GM12801 (cell line): ENCODE data around the gene BBS4.
"Not testable (repeated sequence)": the region's sequence is repeated elsewhere in the genome, so short reads cannot be mapped to it uniquely, and the experiment has no call there.

Source experiments
- TF ChIP-seq, protein P1 (sequence below): IDR thresholded peaks from one replicate; pipeline ENCODE4 v1.5.1; 2011; ENCODE audit warnings: control low read depth; ENCODE audit not compliant: insufficient read length; ENCODE audit errors: extremely low read depth

BBS4 gene

DNA sequence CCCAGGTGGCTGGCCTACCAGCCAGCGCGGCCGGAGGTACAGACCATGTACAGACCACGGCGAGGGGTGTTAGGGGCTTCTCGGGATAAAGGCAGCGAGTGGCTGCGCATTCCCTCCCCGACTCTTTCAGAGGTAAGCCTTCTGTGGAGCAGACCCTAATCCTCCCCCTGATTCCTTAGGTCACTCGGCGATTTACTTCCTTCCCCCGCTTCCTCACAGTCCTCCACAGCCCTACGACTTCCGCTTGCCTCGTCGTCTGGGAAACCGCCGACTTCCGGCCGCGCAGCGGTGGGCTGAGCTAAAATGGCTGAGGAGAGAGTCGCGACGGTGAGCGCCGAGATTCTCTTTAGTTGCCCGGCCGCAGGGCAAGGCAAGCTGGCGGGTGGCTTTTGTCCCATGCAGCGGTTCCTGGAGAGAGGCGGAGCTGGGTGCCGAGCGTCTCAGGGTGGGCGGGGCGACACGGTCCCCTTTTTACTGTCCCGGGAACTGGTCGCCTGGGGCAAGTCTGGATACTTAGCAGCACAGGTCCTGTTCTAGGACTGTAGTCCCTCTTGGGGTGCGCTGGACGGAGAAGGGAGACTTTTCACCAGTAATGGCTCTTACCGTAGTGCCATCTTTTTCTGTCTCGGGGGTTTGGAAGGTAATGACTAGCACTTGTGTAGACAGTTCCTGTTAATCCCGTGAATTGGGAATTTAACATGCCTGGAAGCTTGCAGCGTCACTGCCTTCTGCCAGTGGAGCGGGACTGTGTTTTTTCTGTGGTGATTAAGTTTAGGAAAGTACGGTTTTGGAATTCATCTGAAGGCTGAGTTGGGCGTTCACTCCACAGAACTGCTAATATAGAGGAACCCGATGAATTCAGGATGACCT lies at the start of gene BBS4, which contains the start of gene HIGD2B:
BBS4 (plus strand) TSS at position 283 of the 870 bp plus-strand sequence; CDS start at position 304, 21 bp downstream.
HIGD2B (minus strand) TSS at position 258 of the 870 bp plus-strand sequence. CDS start 9,808 bp downstream, outside the sequence.
- TF ChIP-seq, protein P1, sequence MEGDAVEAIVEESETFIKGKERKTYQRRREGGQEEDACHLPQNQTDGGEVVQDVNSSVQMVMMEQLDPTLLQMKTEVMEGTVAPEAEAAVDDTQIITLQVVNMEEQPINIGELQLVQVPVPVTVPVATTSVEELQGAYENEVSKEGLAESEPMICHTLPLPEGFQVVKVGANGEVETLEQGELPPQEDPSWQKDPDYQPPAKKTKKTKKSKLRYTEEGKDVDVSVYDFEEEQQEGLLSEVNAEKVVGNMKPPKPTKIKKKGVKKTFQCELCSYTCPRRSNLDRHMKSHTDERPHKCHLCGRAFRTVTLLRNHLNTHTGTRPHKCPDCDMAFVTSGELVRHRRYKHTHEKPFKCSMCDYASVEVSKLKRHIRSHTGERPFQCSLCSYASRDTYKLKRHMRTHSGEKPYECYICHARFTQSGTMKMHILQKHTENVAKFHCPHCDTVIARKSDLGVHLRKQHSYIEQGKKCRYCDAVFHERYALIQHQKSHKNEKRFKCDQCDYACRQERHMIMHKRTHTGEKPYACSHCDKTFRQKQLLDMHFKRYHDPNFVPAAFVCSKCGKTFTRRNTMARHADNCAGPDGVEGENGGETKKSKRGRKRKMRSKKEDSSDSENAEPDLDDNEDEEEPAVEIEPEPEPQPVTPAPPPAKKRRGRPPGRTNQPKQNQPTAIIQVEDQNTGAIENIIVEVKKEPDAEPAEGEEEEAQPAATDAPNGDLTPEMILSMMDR: no peak

DNA sequence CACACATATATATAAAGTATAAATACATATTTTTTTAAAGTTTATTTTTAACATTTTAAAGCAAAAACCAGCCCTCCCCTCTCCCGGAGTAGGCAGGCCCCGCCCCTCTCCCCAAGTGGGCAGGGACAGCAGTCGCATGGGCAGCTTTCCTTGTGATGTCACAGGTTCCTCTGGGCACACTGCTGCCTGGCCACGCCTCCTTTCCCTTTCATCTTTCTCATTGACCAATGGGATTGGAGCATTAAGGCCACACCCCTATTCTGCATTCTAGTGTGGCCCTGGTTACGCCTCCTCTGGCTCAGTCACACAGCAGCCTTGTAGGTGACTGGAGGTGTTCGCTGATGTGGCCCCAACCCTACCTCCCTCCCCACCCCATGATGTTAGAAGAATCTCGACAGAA lies 31.6 kb upstream of the BBS4 start, which contains the start of gene GOLGA6B:
GOLGA6B (plus strand) TSS at position 301 of the 400 bp plus-strand sequence; CDS start at position 342, 41 bp downstream.
- TF ChIP-seq, protein P1: not testable (repeated sequence)

GRCh38 chr15:72671525-72671924 lies 14.5 kb upstream of the BBS4 start:
- TF ChIP-seq, protein P1: no peak

DNA sequence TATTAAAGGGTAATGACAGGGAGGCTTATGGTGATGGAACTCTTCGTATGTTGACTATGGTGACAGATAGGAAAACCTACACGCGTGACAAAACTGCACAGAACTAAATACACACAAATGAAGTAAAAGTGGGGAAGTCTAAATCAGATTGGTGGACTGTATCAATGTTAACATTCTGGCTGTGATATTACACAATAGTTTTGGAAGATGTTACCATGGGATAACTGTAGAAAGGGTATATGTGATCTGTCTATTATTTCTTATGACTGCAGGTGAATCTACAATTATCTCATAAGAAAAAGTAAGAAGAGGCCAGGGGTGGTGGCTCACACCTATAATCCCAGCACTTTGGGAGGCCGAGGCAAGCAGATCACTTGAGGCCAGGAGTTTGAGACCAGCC lies 9.2 kb upstream of the BBS4 start:
- TF ChIP-seq, protein P1: no peak

DNA sequence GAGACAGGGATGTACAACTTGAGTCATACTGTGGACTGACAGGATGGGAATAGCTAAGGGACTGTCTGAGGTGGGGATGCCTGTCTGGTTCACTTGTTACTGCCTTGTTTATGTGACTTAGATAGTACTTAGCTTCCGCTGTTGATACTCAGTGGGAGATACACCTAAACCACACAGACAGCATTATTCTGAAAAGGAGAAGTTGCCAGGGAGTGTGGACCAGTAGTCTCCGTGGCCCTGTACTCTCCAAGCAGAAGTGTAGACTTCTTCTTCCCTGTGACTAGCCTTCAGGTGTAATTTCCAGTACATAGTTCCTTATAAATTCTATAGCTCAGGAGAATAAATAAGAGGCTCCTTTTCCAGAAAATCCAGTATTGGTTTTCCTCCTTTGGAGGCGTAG lies 5.1 kb upstream of the BBS4 start:
- TF ChIP-seq, protein P1: no peak

DNA sequence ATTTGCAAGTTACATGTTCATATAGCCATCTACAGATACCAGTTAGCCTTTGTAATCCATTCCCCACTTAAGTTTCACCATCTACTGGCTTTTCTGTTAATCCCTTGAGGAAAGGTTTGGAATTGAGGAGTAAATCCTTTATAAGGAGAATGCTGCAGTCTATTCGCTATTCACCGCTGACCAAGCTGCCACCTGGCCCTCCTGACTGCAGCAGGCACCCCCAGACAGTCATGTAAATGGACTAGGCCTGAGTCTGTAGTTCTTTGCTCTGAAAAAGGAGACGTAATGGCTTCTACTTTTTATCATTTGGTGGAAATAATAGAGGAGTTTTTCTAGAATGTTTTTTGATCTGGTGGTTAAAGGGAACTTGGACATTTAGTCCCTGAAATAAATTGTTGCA lies 3.2 kb upstream of the BBS4 start:
- TF ChIP-seq, protein P1: no peak

DNA sequence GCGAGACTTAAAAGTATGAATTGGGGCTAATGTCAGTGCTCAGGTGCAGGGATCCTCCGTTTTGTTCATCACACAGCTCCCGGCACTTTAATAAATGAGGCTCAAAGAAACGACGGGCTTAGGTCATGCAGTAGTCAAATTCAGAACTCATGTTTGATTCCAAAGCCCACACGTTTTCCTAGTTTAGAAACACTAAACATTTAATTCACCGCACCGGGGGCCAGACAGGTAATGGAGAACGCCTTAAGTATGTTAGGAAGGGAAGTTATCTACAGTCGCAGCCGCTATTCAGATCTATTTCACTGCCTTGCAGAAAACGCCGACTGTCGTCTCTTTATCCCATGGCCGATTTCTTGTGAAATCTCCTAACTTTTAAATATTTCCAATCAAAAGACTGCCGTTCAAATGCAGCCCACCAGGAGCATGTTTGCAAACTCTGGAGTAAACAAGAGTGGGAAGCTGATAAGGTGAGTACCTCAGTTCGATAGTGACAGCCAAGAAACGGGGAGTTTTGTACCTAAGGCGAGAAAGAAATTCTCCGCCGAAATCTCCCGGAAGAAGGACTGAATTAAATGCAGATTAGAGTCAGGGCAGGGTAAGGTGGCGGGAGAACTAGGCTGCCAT lies 594 bp upstream of the BBS4 start:
- TF ChIP-seq, protein P1: no peak
